Activated B cell treated with CpG ODN at 0.5 μM for 24 hours (primary cell): ENCODE data around the gene LSAMP. TPM values are rescaled to one million over a fixed set of nuclear protein-coding genes. Genes with fewer than 3 reads are reported as not detected.

Source experiments
- ATAC-seq: fragments of 200-7000 bp; cut with Tn5 transposase; one replicate; pipeline ENCODE4 v1.10.0; 2021; ENCODE audit warnings: low read depth, mild to moderate bottlenecking, moderate library complexity
- CTCF ChIA-PET: fragments of 350-600 bp; sonication (Branson Sonifier 250); formaldehyde crosslinking; loops from one replicate; lab custom pipeline; 2021; ENCODE audit warnings: antibody characterized with exemption; lab: Charles Lee
- POLR2A ChIA-PET: fragments of 350-600 bp; sonication (Branson Sonifier 250); formaldehyde crosslinking; loops from one replicate; lab custom pipeline; 2021; ENCODE audit warnings: antibody characterized with exemption; lab: Charles Lee
- DNase-seq: peaks from one replicate; pipeline ENCODE4 v3.0.0; 2022
- H3K27ac Mint-ChIP-seq: one replicate; pipeline ENCODE4 v1.8.0; 2020; ENCODE audit warnings: mixed read lengths
- H3K27me3 Mint-ChIP-seq: one replicate; pipeline ENCODE4 v1.8.0; 2021; ENCODE audit warnings: mixed read lengths
- H3K36me3 Mint-ChIP-seq: one replicate; pipeline ENCODE4 v1.8.0; 2021; ENCODE audit warnings: low read depth, mixed read lengths
- H3K4me1 Mint-ChIP-seq: one replicate; pipeline ENCODE4 v1.8.0; 2021; ENCODE audit warnings: mixed read lengths
- H3K4me3 Mint-ChIP-seq: one replicate; pipeline ENCODE4 v1.8.0; 2020; ENCODE audit warnings: mild to moderate bottlenecking, mixed read lengths
- H3K9me3 Mint-ChIP-seq: one replicate; pipeline ENCODE4 v1.8.0; 2020; ENCODE audit warnings: mixed read lengths
- CTCF ChIP-seq: fragments of 200-600 bp; IDR thresholded peaks from one replicate; pipeline ENCODE4 v1.8.0; 2022; ENCODE audit warnings: antibody characterized with exemption, mild to moderate bottlenecking
- intact Hi-C: fragments of 100-400 bp; cut with micrococcal nuclease; formaldehyde crosslinking; loops from one replicate; pipeline ENCODE4 v1.15.1; 2024
- total RNA-seq: library from RNA; stranded (reverse); gene quantifications from 2 replicates; pipeline ENCODE4 v1.2.3, GENCODE V29; 2022

LSAMP gene
- total RNA-seq, 1 donor from 2014 or later: 0.16 TPM

DNA sequence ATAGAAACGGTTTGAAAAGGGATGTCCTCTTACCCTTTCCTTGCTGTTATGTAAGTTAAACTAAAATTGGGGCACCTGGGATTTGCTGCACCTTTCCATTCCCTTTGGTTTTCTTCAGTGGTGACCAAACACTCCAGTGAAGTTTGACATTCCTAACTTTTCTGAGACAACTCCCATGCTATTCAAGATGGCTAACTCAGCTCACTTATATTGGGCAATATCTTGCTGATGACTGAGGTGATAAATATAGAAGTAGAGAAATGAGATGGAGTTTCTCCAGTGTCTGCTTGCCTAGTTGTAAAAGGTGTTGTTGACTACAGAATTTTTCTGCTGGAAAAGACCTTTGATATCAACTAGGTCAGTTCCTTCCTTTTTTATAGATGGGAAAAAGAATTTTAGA lies 530.2 kb downstream of the LSAMP start:
- DNase-seq (no peak), ATAC-seq (no peak)
- H3K4me3 Mint-ChIP-seq: no peak overlapping the region
- no peaks in the 10 kb centered on the region for H3K36me3 Mint-ChIP-seq
- ChIA-PET CTCF (no interaction called here), POLR2A (no interaction called here)
- intact Hi-C loops: no loop called here
- TF ChIP-seq CTCF: no peak
- no peaks in the 10 kb centered on the region for H3K27me3 Mint-ChIP-seq
- no peaks in the 10 kb centered on the region for H3K9me3 Mint-ChIP-seq
- no peak overlapping the region for H3K27ac Mint-ChIP-seq
- H3K4me1 Mint-ChIP-seq: no peaks in the 10 kb centered on the region

DNA sequence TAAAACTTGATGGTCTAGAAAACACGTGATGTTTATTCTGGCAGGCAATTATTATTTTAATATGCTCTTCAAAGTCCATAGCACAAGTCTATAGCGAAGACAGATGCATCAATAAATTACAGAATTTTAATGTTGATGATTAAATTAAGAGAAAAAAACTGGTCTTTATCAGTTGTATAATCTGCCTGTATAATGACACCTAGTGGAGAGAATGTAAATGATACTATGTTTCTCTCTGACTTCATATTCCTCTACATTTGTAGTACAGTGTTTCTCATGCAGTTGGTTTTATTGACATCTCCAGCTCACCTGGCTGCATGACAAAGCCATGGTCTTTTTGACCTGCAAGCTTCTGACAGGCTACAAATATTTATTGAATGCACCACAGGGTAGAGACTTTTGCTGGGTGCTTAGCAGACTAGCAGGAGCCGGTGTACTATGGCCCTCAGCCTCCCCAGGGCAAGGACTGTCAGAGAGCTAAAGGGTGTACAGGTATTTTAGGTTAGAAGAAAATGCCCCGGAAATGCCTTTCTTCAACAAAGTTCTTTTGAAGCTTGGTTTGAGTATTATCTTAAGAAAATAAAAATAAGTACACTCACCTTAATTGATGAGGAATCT lies 532.1 kb downstream of the LSAMP start:
- POLR2A ChIA-PET: no interaction called here
- H3K27me3 Mint-ChIP-seq: peaks cover 2% of the 10 kb centered on the region
- no peaks in the 10 kb centered on the region for H3K36me3 Mint-ChIP-seq
- ATAC-seq (no peak), DNase-seq (no peak)
- no peaks in the 10 kb centered on the region for H3K9me3 Mint-ChIP-seq
- H3K27ac Mint-ChIP-seq: no peak overlapping the region
- H3K4me1 Mint-ChIP-seq: no peaks in the 10 kb centered on the region
- no peak for TF ChIP-seq CTCF
- intact Hi-C loops: no loop called here
- no peak overlapping the region for H3K4me3 Mint-ChIP-seq
- CTCF ChIA-PET: no interaction called here

- ChIA-PET POLR2A (no interaction called here), CTCF (no interaction called here)
- Mint-ChIP-seq H3K9me3 (no peaks in the 10 kb centered on the region), H3K27ac (no peak overlapping the region), H3K4me1 (no peaks in the 10 kb centered on the region), H3K4me3 (no peak overlapping the region), H3K36me3 (no peaks in the 10 kb centered on the region), H3K27me3 (peaks cover 2% of the 10 kb centered on the region)
- ATAC-seq (no peak), DNase-seq (no peak)
- no peak for TF ChIP-seq CTCF
- intact Hi-C loops: no loop called here
Observed at GRCh38 chr3:115912372-115912771, 532.9 kb downstream of the LSAMP start.

GRCh38 chr3:115905871-115906270 lies 539.4 kb downstream of the LSAMP start:
- Mint-ChIP-seq H3K4me1 (no peaks in the 10 kb centered on the region), H3K9me3 (no peaks in the 10 kb centered on the region), H3K36me3 (no peaks in the 10 kb centered on the region), H3K27me3 (peaks cover 2% of the 10 kb centered on the region), H3K27ac (no peak overlapping the region), H3K4me3 (no peak overlapping the region)
- intact Hi-C loops: no loop called here
- POLR2A ChIA-PET: no interaction called here
- no peak for ATAC-seq
- no peak for TF ChIP-seq CTCF
- DNase-seq: no peak
- CTCF ChIA-PET: no interaction called here

- Mint-ChIP-seq H3K9me3 (no peaks in the 10 kb centered on the region), H3K27me3 (no peaks in the 10 kb centered on the region), H3K4me3 (no peak overlapping the region), H3K36me3 (no peaks in the 10 kb centered on the region), H3K27ac (no peak overlapping the region), H3K4me1 (no peaks in the 10 kb centered on the region)
- DNase-seq (no peak), ATAC-seq (no peak)
- no peak for TF ChIP-seq CTCF
- CTCF ChIA-PET: no interaction called here
- POLR2A ChIA-PET: no interaction called here
- intact Hi-C loops: no loop called here
Observed at GRCh38 chr3:115903843-115904242, 541.4 kb downstream of the LSAMP start.
